Urinary bladder (tissue), 4 donors: ENCODE data around the gene KMT2C. TPM values are rescaled to one million over a fixed set of nuclear protein-coding genes. Genes with fewer than 3 reads are reported as not detected.

ENCODE experiments used
- DNase-seq: peaks from one replicate; pipeline ENCODE4 v3.0.0-alpha.2; 2015; ENCODE audit errors: extremely low spot score
- H3K27ac ChIP-seq: one replicate; pipeline ENCODE4 v1.5.1; 2013; ENCODE audit warnings: low read depth, mild to moderate bottlenecking, moderate library complexity
- H3K36me3 ChIP-seq: one replicate; pipeline ENCODE4 v1.6.1; 2013; ENCODE audit warnings: mild to moderate bottlenecking, moderate library complexity; ENCODE audit not compliant: insufficient read depth
- H3K4me1 ChIP-seq: one replicate; pipeline ENCODE4 v1.6.1; 2013; ENCODE audit warnings: mild to moderate bottlenecking, moderate library complexity; ENCODE audit not compliant: insufficient read depth
- H3K4me3 ChIP-seq: one replicate; pipeline ENCODE4 v1.5.1; 2013; ENCODE audit warnings: low read depth, low read length
- WGBS: extraction: QIAGEN DNeasy Blood & Tissue Kit; methylation state at CpG from one replicate; pipeline ENCODE4 v1.1.7; 2013; 5-methylcytosine and 5-hydroxymethylcytosine counted together
- polyA plus RNA-seq: library from polyadenylated mRNA; stranded (reverse); fragments of 200-250 nt; gene quantifications from one replicate; pipeline ENCODE4 v1.2.3, GENCODE V29; 2013
- total RNA-seq: library from RNA; depleted of rRNA; stranded (reverse); fragments of >200 nt; gene quantifications from one replicate; pipeline ENCODE4 v1.2.3, GENCODE V29; 2014
- donor health status: healthy with polysubstance abuse.
- donor health status: healthy.

KMT2C gene
- total and polyA plus RNA-seq, 2 donors: 16.5 to 105 TPM

DNA sequence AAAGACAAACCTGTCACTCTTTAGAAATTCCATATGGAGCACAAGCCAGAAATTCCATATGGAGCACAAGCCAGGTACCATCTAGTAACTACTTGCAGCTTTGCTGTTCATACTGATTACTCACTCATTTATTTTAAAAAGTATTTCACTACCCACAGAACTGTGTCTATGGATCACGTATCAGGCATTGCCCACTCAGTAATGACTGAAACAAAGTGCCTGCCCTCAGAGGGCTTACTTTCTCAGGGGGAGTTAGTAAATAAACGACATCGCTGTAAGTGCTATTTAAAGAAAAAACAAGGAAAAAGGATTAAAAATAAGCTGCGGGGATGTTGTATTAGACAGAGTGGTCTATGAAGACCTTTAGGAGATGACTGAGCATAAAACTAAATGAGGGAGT lies 239.4 kb downstream of the KMT2C start:
- DNase-seq: no peak
- WGBS: 95% methylated on average over 4 of the region's 4 CpGs
- H3K4me1 ChIP-seq: no peaks in the 10 kb centered on the region
- peaks cover 6% of the 10 kb centered on the region for H3K36me3 ChIP-seq
- H3K27ac ChIP-seq: no peak overlapping the region
- H3K4me3 ChIP-seq: no peak overlapping the region

DNA sequence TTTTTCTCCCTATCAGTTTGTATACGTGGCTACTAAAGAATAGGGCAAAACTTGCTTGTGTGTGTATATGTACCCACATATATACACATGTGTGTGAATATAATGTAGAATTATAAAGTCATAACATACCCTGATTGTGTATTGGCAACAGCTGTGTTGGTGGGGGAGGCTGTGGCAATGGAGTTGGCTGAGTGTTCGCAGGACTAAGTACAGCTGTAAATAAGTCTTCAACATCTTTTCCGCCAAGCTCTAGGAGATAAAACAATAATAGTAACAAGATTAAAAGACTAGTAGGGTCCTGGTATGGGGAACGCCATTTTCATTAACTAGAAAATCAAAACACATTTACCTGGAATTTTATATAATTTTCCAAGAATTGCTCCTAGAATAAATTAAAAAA lies 241.9 kb downstream of the KMT2C start:
- DNase-seq: no peak
- no peak overlapping the region for H3K27ac ChIP-seq
- 84% methylated on average over 4 of the region's 4 CpGs for WGBS
- H3K4me1 ChIP-seq: no peaks in the 10 kb centered on the region
- H3K36me3 ChIP-seq: peaks cover 6% of the 10 kb centered on the region
- no peak overlapping the region for H3K4me3 ChIP-seq

DNA sequence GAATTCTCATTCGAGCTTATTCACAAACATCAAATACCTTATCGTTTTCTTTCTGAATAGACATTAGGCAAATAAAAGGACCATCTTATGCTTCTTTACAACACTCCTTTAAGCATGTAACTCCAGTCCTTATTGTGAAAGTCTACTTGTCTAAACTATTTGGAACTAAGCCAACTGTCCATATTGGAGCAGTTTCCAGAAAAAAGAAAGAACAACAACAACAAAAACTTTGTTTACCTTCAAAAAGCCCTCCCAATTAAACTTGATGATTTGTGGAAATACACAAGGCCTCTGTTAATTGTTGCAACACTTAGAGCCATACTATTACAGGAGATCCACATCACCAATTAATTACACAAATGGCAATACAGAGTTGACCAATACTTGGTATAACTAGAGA lies 246.7 kb downstream of the KMT2C start:
- Histone ChIP-seq H3K4me3 (no peak overlapping the region), H3K27ac (no peak overlapping the region), H3K36me3 (peaks cover 3% of the 10 kb centered on the region), H3K4me1 (no peaks in the 10 kb centered on the region)
- no peak for DNase-seq
- 93% methylated on average over 2 of the region's 2 CpGs for WGBS

DNA sequence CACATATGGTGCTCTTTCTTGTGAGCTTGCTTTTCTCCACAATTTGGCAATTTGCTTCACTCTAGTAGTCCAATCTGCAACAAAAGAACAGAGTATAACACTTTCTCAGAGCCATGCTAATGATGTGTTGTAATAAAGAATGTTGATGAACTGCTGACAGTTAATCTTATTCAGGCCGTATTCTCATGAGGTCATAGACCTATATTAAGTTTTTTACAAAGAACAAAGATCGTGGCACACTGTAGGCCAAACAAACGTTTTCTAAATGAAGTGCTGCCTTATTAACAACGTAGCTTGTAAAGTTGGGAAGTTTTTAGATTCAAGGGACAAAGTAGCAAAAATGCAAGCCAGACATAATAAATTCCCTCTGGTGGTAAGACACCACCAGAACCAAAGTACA lies 250.2 kb downstream of the KMT2C start:
- H3K4me1 ChIP-seq: no peaks in the 10 kb centered on the region
- WGBS: 48% methylated on average over 4 of the region's 4 CpGs
- no peak overlapping the region for H3K4me3 ChIP-seq
- DNase-seq: no peak
- H3K27ac ChIP-seq: no peak overlapping the region
- H3K36me3 ChIP-seq: peaks cover 6% of the 10 kb centered on the region

DNA sequence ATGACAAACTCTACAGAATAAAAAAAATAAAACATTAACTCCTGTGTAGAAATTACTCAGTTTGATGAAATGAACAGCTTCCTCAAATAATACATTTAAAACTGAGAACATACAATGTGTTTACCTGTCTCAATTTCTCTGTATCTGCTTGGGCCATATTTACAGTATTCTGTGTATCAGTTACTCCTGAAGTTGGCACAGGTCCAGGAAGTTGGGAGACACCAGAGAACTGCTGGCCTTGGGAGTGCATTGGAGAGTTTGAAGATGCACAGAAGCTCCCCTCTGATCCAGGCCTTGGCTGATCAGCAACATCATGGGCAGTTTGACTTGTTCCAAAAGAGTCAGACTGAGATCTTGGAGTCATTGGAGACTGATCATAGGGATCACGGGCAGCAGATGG lies 255.2 kb downstream of the KMT2C start:
- no peak for DNase-seq
- Histone ChIP-seq H3K27ac (no peak overlapping the region), H3K36me3 (peaks cover 6% of the 10 kb centered on the region), H3K4me1 (no peaks in the 10 kb centered on the region), H3K4me3 (no peak overlapping the region)
- WGBS: 93% methylated on average over 1 of the region's 1 CpG

DNA sequence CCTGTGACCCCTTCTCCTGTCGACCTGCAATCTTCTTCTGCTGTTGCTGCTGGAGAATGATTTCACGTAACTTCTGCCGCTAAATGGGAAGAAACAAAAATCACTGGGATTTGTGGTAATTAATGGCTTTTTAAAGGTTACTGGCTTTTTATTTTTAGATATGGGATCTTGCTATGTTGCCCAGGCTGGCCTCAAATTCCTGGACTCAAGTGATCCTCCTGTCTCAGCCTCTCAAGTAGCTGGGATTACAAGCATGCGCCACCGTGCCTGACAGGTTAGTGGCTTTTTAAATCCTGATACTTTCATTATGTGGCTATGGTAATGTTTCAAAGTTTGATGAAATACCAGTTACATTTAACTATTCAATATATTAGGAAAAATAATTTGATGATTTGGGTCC lies 255.8 kb downstream of the KMT2C start:
- no peak for DNase-seq
- peaks cover 6% of the 10 kb centered on the region for H3K36me3 ChIP-seq
- no peaks in the 10 kb centered on the region for H3K4me1 ChIP-seq
- WGBS: 96% methylated on average over 5 of the region's 5 CpGs
- H3K27ac ChIP-seq: no peak overlapping the region
- H3K4me3 ChIP-seq: no peak overlapping the region

DNA sequence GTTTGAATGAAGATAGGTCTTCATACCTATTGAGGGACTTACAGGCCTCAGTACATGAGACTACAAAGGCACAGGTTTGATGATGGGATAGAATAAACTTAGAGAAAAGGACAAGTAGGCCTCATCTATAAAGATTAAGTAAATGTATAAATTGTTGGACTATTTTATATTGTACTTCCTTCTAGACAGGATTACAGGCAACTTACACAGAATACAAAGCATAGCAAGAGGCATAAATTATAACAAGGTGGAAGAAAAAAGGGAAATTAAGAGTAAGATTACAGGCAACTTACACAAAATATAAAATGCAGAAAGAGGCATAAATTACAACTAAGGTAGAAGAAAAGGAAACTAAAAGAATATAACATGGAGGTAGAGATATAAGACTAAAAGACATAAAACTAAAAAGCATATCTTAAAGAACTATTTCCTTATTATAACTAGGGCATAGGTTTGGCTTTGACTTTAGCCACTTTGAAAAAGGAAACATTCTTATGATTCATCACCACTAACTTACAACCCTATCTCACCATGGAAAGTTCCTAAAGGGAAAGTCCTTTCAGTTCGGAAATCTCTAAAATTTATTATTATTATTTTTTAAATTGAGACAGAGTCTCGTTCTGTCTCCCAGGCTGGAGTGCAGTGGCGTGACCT lies 257.3 kb downstream of the KMT2C start:
- 90% methylated on average over 3 of the region's 3 CpGs for WGBS
- no peak for DNase-seq
- H3K36me3 ChIP-seq: peaks cover 6% of the 10 kb centered on the region

DNA sequence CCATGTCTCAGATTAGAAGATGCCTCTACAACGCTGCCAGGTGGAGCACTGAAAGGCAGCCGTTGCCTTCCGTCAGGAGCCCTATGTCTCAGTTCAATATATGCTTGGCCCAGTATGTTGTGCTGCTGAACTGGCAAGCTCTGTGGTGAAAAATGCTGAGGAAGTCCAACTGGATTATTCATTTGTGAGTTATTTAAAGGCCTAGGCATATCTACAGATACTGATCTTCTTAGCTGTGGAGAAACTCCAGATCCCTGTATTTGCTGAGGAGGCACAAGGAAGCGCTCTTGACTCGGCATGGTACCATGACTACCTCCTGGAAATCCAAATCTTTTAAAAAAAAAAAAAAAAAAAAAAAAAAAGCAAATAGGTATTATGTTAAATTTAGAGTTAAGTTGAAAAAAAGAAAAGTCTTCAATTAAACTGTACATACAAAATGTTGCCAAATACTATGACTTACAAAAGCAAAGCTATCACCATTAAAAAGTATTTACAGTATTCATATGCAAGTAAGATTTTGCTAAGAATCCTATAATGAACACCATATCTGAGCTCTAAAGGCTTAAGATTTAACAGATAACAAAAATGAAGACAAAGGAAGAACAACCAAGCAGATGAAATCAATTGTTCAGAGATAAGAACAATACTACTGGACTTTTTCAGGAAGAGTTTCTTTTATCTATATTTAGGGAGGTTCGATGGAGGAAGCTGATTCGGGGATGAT lies 258.0 kb downstream of the KMT2C start:
- WGBS: 96% methylated on average over 7 of the region's 7 CpGs

More for the DNA sequence above, 257.3 kb downstream of the KMT2C start:
- Histone ChIP-seq H3K27ac (no peak overlapping the region), H3K4me3 (no peak overlapping the region), H3K4me1 (no peaks in the 10 kb centered on the region)

DNA sequence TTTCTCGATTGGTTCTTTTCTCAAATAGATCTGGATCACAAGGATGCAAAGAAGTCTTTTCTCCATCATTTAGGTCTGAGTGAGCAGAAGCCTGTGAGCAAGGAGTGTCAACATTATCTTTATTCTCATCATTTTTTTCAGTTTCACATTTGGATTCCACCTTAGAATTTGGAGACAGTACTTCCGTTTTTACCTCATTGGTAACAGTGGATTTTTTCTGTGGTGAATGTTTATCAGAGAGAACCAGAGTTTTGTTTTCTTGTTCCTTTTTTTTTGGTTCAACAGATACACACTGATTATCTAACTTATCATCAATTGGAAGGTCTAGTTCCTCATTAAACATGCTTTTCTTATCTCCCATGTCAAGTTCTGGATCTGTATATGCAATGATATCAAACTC lies 259.0 kb downstream of the KMT2C start:
- Histone ChIP-seq H3K4me3 (no peak overlapping the region), H3K27ac (no peak overlapping the region), H3K36me3 (peaks cover 3% of the 10 kb centered on the region), H3K4me1 (no peaks in the 10 kb centered on the region)
- WGBS: 90% methylated on average over 2 of the region's 2 CpGs
- DNase-seq: no peak

More for the DNA sequence above, 258.0 kb downstream of the KMT2C start:
- Histone ChIP-seq H3K4me1 (no peaks in the 10 kb centered on the region), H3K27ac (no peak overlapping the region), H3K36me3 (peaks cover 6% of the 10 kb centered on the region), H3K4me3 (no peak overlapping the region)
- DNase-seq: no peak

DNA sequence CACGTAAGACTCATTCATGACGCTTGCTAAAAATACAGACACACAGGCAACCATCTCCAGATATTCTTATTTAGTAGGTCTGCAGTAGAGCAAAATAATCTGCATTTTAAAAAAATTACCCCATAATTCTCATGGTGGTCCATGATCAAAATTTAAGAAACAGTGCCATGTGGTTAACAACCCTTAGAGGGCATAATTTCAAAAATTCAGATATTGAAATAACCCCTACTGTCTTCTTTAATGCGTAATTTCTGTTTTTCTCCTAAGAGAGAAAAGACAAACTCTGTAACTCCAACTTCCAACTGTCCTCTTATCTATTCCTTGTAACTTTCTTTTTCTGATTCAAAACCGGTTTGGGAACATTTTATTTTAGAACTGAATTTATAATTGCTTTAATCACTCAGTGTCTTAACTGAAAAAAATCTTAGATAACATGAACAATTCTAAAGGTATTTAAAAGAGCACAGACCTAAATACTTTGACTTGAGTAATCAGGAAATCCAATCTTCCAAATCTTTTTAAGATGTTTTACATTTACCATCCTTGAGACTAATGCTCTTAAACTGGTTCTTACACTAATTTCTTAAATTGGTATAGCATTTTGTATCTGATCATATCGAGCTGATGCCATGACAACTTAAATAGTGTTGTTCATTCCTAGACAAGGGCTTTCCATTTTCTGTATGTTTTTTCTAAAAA lies 262.3 kb downstream of the KMT2C start:
- Histone ChIP-seq H3K36me3 (peaks cover 4% of the 10 kb centered on the region), H3K4me1 (no peaks in the 10 kb centered on the region), H3K27ac (no peak overlapping the region), H3K4me3 (no peak overlapping the region)
- DNase-seq: no peak
- 92% methylated on average over 5 of the region's 5 CpGs for WGBS

DNA sequence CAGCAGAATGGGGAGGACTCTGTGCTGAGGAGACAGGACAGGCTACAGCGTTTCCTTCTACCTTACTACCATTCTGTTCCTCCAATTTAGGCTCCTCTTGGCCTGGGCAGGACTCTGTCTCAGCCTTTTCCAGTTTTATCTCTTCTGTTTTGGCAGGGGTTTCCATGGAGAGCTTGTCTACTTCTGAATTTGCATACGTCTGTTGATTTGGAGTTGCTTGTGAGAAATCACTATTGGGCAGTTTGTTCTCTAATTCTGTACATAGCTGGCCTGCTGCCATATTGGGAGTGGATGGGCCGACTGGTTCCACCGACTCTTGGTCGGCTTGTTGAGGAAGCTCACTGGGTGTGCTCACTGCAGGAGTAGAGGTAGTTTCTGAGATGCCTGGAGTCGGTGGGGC lies 273.5 kb downstream of the KMT2C start:
- no peak overlapping the region for H3K4me3 ChIP-seq
- WGBS: 81% methylated on average over 6 of the region's 6 CpGs
- H3K4me1 ChIP-seq: no peaks in the 10 kb centered on the region
- no peak for DNase-seq
- no peak overlapping the region for H3K27ac ChIP-seq
- H3K36me3 ChIP-seq: peaks cover 5% of the 10 kb centered on the region

DNA sequence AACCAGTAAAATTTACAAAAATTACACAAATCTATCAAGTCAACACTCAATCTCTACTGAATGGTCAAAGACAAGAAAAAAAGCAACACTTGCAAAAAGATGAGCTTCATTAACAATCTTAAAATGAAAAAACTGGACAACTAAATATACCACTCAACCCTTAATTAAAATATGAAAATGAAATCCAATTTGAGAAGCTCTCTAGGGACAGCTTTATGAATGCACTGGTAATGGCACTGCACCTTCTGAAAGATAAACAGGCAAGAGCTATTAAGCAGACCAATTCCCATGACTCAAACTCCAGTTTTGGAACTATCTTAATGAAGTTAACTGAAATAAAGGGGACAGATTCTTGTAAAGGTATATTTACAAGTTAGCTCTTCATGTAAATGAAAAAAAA lies 274.6 kb downstream of the KMT2C start:
- peaks cover 3% of the 10 kb centered on the region for H3K36me3 ChIP-seq
- no peak for DNase-seq
- no peaks in the 10 kb centered on the region for H3K4me1 ChIP-seq
- no peak overlapping the region for H3K4me3 ChIP-seq
- no peak overlapping the region for H3K27ac ChIP-seq

DNA sequence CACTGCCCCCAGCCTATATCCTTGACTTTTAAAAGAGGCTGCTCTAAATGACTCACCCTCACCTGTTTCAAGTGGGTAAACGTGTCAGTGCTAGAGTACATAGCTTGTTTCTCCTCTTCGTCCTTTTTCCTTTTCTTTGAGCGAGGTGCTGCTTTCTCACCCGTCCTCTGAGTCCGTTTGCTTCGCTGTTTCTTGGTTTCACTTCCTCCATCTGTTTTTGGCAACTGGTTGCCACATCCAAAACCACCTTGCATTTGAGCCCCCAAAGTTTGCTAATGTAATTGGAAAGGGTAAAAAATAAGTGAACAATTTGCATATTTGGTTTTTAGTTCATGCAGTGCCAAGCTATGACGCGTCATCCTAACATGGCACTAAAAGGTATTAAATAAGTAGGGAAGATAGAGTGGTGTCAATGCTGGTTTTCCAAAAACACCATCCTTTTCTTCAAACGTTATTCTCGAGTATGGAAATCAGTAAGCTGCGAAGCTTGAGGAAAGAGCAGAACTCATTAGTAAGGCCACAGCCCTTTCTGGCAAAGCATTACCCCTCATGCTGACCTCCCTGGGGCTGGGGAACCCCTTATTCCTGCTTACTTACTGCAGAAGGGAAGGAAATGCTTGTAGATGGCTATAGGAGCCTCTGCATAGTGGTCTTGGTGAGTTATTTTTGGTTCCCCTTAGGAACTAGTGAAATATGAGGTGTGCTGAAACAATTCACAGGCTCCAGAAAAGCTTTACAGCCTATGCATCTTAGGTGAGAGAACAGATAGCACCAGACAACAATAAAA lies 276.8 kb downstream of the KMT2C start:
- DNase-seq: no peak
- no peak overlapping the region for H3K4me3 ChIP-seq
- WGBS: 87% methylated on average over 11 of the region's 11 CpGs
- H3K4me1 ChIP-seq: no peaks in the 10 kb centered on the region
- no peak overlapping the region for H3K27ac ChIP-seq
- H3K36me3 ChIP-seq: peaks cover 3% of the 10 kb centered on the region
